NCI-H510A (cell line): Measurements from ENCODE around the gene WIZ.
"Not testable (repeated sequence)": the region's sequence is repeated elsewhere in the genome, so short reads cannot be mapped to it uniquely, and the experiment has no call there.

ENCODE experiments used
- DNase-seq: peaks from one replicate; lab custom pipeline; 2025; lab: John Stamatoyannopoulos, UW

WIZ gene, protein sequence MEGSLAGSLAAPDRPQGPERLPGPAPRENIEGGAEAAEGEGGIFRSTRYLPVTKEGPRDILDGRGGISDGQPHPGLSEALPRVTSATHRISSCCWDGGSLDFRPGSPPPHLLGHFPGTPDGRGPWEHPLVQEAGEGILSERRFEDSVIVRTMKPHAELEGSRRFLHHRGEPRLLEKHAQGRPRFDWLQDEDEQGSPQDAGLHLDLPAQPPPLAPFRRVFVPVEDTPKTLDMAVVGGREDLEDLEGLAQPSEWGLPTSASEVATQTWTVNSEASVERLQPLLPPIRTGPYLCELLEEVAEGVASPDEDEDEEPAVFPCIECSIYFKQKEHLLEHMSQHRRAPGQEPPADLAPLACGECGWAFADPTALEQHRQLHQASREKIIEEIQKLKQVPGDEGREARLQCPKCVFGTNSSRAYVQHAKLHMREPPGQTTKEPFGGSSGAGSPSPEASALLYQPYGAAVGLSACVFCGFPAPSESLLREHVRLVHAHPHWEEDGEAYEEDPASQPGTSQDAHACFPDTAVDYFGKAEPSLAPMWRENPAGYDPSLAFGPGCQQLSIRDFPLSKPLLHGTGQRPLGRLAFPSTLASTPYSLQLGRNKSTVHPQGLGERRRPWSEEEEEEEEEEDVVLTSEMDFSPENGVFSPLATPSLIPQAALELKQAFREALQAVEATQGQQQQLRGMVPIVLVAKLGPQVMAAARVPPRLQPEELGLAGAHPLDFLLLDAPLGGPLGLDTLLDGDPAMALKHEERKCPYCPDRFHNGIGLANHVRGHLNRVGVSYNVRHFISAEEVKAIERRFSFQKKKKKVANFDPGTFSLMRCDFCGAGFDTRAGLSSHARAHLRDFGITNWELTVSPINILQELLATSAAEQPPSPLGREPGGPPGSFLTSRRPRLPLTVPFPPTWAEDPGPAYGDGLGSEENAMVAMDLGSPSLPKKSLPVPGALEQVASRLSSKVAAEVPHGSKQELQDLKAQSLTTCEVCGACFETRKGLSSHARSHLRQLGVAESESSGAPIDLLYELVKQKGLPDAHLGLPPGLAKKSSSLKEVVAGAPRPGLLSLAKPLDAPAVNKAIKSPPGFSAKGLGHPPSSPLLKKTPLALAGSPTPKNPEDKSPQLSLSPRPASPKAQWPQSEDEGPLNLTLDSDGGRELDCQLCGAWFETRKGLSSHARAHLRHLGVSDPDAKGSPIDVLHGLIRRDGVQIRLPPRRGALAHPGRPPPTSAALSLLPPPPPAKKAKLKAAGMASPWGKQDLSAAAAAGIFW (N-terminal part only)

DNA sequence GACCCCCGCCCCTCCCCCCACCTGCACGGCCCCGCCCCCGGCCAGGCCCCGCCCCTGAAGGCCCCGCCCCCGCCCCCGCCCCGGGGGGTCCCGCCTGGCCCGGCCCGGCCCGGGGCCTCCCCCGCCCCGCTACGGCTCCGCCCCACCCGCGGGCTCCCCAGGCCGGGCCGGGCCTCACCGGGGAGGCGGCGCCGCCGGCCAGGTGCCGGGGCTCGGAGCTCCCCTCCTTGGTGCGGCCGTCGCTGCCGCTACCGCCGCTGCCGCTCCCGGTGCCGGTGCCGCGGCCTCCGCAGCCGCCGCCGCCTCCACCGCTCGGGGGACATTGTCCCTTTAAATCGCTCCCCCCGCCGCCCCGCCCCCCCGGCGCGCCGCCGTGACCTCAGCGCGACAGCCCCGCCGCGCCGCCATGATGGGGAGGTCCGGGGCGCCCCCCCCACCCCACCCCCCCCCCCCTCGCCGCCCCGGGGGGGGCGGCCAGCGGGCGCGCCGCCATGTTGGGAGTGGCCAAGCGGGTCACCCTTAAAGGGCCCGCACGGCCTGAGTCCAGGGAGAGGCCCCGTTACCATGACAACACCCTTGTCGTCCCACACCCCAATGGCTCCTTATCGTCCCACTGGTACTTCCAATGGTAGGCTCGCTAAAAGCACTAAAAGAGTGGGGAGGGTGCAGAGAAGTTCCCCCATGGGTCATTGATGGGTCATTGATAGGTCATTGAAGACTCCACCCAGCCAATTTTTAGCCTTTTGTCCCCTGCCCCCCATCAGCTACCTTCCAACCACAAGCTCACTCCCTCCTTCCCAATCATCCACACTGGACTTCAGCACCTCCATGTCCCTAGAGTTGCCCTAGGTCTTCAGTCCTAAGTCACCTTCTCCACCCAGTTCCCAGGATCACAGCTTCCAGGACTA lies at the start of gene WIZ:
WIZ (minus strand) TSS at position 337 of the 908 bp plus-strand sequence. CDS start 1,649 bp downstream, outside the sequence.
- peak; percentile 57 for DNase-seq

DNA sequence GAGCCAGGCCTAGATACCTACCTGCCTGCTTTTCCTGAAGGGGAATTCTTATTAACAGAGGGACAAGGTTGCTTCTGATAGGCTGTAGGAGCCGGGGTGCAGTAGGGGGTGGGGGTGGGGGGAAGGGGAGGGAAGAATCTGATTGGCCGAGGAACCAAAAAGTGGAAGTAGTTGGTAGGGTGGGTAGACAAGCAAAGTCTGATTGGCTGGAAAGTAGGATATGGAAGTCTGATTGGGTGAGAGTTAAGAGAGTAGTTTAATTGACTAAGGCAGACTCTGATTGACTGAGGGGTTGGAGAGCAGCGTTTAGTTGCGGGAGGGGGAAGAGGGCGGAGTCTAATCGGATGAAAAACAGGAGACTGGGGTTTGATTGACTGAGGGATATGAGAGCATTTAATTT lies 49.2 kb upstream of the WIZ start:
- no peak for DNase-seq

DNA sequence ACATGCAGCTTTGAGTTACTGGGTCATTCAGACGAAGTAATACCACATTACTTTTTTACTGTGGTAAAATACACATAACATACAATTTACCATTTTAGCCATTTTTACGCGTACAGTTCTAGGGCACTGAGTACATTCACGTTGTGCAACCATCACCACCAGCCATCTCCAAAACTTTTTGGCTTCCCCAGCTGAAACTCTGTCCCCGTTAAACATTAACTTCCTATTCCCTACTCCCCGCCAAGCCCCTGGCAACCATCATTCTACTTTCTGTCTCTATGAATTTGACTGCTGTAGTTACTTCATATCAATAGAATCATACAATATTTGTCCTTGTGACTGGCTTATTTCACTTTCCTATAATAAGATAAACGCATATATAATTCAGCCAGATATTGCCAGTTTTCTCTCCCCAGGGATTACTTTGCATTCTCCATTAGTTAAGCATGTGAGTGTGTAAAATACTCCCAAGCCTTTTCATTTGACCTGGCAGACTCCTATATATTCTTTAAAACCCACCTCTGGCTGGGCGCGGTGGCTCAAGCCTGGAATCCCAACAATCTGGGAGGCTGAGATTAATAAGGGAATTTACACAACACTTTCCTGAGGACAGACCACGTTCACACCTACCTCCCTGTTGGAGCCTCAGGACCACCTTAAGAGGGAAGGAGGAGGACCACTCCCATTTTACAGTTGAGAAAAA lies 48.6 kb upstream of the WIZ start:
- DNase-seq, result no peak

DNA sequence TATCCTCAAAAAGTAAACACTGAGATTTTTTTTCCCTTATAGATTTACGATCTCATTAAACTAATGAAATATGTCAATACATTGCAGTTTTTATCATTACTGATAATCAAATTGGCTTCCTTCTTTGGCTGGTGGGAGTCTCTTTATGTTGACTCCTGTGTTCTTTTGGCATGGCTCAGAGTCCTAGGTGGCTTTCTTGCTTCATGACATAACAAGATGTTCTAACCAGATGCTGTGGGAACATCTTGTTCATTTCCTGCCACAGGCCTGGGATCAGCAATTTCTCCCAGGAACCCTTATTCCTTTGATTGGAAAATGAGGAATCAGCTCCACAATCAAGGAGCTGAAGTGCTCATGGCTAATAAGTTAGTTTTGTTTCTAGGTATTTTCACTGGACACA lies 45.4 kb upstream of the WIZ start:
- no peak for DNase-seq

DNA sequence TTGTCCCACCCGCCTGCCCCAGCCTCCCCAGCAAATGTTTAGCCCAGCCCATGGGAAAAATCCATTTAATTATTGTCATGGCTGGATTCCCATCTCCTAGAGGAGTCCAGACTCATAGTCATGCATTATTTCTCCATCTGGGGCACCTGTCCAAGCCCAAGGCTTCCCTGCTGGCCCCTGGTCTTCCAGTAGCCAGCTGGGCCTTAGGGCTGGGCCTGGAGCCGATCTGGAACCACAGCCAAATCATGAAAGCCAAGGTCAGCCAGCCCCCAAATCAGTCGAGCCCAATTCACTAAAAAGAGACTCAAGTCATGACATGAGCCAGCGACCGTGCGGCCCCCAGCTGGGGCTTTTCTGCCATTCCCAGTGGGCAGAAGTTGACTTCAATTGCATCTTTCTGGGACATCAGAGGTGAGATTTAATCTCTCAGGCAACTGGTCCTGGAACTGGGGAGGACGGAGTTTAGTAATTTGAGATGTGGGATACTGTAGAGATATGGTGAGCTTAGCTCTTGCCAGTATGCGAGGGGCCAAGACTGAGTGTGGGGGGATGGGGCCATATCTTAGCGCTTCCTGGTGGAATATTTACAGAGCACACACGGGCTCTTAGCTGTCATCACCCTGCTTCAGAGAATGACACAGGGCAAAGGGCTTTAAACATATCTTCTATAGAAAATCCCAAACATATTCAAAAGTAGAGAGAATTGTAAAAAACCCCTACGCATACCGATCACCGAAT lies 38.9 kb upstream of the WIZ start:
- DNase-seq, result no peak

DNA sequence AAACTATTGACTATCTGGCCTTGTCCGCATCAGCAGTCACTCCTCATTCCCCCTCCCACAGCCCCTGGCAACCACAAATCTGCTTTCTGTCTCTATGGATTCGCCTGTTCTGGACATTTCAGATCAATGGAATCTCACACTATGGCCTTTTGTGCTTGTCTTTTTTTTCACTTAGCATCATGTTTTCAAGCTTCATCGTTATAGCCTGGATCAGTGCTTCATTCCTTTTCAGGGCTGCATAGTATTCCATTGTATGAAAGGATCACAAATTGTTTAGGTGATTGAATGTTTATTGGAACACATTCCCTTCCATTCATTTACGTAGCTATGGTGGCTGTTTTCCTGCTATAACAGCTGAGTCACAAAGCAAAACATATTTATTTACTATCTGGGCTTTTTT lies 37.3 kb upstream of the WIZ start:
- DNase-seq, result no peak

DNA sequence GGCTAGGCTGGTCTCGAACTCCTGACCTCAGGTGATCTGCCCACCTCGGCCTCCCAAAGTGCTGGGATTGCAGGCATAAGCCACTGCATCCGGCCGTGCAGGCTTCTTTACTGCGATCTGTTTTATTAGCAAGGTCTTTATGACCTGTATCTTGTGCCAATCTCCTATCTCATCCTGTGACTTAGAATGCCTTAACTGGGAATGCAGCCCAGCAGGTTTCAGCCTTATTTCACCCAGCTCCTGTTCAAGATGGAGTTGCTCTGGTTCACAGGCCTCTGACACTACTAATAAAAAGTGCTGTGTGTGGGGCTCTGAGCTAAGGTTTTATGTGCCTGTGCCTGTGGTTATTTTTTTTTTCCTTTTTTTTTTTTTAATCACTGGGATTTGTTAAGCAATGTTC lies 36.0 kb upstream of the WIZ start:
- DNase-seq, result not testable (repeated sequence)

DNA sequence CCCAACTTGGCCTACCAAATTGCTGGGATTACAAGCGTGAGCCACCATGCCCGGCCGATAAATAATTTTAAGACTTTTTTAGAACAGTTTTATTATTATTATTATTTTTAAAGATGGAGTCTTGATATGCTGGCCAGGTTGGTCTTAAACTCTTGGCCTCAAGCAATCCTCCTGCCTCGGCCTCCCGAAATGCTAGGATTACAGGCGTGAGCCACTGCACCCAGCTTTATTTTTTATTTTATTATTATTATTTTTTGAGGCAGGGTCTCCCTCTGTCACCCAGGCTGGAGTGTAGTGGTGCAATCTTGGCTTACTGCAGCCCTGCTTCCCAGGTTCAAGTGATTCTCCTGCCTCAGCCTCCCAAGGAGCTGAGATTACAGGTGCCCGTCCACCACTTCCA lies 31.2 kb upstream of the WIZ start:
- not testable (repeated sequence) for DNase-seq

DNA sequence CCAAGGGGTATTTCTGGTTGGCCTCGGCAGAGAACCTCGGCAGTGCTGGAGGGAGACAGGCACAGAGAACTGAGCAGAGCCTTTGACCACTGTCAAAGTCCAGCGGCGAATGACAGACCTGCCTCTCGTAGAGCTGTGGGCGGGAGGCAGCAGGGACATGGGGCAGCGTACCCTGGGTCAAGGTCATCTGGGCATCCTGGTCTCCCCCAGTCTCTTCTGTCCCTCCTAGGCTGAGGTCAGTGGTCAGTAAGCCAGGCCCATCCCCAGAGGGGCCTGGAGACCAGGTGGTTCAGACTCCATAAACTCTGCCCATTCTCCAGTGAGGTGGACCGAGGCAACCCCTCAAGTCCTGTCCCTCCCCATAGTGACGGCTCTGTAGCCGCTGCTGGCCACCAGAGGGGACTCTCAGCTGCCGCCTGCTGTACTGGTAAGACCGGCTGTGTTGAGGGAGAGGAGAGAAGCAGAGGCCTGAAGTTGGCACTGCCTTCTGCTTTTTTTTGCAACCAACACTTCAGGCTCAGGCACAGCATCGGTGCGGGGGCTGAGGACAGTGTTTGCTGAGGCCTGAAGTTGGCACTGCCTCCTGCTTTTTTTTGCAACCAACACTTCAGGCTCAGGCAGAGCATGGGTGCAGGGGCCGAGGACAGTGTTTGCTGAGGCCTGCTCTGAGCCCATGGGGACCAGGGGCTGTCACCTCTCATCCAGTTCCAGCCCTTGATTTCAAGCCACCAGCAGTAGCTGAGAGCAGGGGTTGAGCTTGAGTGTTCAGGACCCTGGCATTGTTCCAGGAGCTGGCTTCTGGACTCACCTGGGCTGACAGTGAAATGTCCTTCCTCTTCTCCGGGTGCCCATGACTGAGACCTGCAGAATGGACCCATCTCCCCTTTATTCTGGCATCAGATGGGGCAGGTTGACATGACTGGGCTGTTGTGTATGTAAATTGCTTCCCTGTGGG lies 29.9 kb upstream of the WIZ start, which contains the start of gene PGLYRP2:
PGLYRP2 (minus strand) TSS at position 111 of the 955 bp plus-strand sequence. CDS start 130 bp downstream, outside the sequence.
- no peak for DNase-seq

DNA sequence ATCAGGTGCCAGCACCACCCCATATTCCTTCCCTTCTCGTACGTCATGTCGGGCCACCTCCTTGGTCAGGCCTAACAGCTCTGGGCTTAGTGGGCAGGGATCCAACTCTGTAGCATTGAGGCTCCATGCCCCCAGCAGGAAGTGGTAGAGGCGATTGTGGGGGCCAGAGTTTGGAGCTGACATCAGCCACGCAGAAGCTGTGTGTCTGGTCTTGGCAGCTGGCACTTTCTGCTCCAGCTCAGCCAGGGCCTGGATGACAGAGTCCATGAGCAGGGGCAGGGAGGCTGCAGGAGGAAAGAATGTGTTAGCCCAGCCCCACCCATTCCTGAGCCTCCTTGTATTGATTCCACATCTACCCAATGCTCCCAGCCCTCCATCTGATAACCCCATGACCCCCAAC lies 26.6 kb upstream of the WIZ start:
- DNase-seq, result no peak

DNA sequence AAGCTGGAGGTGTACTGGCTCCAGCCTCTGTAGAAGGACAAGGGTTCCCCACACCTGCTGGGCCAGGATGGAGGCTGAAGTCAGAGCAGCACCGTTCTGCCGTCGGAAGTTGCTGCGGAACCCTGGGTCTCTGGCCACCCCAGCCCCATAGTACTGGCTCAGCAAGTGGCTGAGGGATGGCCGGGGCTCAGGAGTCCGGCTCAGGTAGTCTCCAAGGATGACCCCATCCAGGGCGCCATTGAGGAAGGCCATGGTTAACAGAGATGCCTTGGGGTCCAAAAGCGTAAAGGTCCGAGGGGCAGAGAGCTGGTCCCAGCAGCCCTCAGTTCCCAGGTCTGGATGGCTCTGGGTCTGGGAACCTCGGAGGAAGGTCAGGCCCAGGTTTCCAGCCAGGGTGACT lies 25.9 kb upstream of the WIZ start:
- no peak for DNase-seq

DNA sequence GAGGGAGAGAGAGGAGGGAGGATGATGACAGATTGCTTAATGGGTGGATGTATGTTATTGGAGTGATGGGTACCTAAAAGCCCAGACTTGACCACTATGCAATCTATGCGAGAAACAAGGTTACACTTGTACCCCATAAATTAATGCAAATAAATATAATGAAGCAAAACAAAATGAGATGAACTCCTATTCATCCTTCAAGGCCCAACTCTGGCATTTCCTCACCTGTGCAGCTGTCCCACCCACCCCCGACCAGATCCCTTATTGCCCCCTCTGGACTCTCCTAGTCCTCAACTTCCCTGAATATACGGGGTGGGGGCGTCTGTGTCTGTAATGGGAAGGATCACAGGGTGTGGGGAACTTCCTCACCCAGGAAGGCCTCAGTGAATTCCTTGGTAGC lies 25.4 kb upstream of the WIZ start:
- no peak for DNase-seq

DNA sequence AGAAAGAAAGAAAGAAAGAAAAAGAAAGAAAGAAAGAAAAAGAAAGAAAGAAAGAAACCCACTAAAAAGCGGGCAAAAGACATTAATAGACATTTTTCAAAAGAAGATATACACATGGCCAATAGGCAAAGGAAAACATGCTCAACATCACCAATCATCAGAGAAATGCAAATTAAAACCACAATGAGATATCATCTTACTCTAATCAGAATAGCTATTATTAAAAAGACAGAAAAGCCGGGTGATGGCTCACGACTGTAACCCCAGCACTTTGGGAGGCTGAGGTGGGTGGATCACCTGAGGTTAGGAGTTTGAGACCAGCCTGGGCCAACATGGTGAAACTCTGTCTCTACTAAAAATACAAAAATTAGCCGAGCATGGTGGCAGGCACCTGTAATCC lies 24.1 kb upstream of the WIZ start:
- DNase-seq, result not testable (repeated sequence)

DNA sequence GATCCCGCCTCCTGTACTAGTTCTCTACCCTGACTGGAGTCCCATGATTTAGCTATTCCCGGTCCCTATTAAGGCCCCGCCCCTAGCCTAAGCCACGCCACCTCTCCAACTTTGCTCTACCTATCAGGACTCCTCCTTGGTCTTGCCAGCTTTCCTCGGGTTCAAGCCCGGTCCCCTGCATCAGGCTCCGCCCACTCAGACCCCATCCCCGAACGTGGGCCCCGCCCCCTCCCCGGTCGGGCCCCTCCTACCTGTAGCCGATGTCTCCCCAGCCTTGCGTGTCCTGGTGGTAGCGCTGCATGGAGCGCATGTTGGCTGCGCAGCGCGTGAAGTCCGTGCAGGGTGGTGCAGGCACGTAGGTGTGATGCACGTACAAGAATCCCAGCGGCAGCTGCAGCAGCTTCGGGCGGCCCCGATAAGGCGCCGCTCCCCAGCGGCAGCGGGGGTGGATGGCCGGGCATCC lies 21.9 kb upstream of the WIZ start:
- DNase-seq, result no peak

DNA sequence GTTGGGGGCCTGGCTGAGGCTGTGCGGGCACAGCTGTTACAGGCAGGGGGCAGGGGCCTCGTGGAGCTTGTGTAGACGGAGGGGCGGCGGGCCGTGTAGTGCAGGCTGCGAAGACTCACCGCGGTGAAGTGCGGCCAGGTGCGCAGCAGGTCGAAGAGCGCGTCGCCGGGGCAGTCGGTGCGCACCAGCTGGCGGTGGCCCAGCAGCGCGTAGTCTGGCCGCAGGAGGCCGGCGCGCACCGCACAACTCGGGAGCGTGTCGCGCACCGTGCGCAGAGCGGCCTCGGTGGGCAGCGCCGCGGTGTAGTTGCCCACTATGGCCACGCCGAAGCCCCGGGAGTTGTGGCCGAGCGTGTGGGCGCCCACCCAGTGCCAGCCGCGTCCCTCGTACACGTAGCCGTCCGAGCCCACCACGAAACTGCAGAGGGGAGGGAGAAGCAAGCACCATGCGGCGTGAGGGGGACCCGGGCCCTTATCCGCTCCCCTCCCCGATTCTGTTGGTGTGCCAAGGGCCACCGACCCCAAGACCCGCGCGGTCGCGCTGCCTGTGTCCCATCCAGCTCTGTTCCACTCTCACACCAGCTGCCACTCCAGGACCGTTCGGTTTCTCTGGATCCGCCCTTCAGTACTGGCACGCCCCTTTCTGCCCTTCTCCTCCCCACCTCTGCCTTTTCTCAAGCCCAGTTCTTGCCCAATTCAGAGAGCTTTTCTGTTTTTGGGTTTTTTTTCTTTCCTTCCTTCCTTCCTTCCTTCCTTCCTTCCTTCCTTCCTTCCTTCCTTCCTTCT lies 19.9 kb upstream of the WIZ start:
- DNase-seq, result no peak

DNA sequence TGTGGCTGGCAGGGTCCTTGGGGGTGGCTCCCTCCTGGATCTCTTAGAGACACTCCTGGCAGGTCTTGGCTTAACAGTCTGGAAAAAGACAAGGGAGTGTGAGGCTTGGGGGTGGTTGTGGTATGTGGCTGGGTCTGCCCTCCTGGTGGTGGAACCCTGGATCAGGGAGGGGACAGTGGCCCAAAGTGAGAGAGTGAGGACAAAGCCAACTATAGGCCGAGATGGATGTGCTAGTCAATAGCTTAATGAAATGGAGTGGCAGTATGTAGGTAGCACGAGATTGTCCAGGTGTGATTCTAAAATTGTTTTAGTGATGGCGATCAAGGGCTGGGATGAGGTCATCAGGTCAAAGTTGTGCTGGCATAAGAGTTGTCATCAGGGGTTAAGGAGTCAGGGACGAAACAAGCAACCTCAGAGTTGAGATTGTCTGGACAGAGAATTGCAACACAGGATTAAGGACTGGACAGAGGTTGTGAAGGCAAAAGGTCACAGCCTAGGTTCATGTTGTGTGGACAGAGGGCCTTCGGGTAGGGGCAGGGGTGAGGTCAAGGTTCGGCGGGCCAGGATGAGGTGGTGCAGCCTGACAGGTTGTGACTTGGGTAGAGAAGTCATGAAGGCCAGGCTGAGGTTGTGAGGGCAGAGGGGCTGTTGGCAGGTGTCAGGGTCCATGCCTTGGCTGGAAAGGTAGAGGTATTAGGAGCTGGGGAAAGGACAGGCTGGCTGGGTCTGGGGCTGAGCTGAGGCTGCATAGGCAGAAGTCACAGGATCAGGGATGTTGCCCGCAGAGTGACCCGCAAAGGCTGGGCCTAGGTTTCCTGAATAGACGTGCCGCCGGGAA lies 19.1 kb upstream of the WIZ start:
- DNase-seq, result no peak

DNA sequence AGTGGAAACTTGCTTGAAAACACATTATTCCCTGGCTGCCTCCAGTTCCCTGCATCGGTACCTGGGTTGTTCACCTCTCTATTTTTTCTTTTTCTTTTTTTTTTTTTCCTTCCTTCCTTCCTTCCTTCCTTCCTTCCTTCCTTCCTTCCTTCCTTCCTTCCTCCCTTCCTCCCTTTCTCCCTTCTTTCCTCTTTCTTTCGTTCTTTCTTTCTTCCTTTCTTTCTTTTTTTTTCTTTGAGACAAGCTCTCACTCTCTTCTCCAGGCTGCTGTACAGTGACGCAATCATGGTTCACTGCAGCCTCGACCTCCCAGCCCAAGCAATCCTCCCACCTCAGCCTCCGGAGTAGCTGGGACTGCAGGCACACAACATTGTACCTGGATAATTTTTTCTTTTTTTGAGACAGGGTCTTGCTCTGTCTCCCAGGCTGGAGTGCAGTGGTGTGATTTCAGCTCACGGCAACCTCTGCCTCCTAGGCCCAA lies 18.0 kb upstream of the WIZ start:
- DNase-seq, result no peak
